Right hindlimb (tissue), 1 donor: ENCODE data around the gene PHKG2.

Experiments used
- DNase-seq: peaks from one replicate; pipeline ENCODE4 v3.0.0-alpha.2; 2018

The PHKG2 gene

GRCh38 chr16:30758988-30759491 lies 10.8 kb downstream of the PHKG2 start:
- DNase-seq, result peak; percentile 32

DNA sequence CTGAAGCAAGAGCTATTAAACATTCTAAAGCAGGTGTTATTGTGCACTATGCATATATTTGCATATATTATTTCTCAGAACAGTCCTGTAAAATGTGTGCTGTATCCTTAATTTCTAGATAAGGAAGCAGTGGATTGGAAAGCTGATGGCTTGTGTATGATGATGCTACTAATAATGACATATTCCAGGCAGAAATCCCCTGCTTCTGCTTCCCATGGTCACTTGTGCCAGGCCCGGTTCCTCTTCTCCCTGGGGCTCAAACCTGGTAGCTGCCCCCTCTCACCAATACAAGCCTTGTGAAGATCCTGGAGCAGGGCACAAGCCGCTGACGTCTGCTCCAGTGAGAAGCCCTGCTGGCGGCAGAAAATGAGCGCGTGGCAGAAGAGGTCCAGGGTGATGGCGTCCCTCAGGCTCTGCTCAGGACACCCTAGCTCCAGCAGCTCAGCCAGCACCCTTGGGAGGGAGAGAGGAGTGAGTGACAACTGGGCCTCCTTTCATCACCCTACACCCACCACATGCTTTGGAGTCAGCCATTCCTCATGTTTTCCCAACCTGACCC lies 11.9 kb downstream of the PHKG2 start:
- DNase-seq, result no peak

- DNase-seq, result no peak
These were observed 12.6 kb downstream of the PHKG2 start for GRCh38 chr16:30760577-30761426.

DNA sequence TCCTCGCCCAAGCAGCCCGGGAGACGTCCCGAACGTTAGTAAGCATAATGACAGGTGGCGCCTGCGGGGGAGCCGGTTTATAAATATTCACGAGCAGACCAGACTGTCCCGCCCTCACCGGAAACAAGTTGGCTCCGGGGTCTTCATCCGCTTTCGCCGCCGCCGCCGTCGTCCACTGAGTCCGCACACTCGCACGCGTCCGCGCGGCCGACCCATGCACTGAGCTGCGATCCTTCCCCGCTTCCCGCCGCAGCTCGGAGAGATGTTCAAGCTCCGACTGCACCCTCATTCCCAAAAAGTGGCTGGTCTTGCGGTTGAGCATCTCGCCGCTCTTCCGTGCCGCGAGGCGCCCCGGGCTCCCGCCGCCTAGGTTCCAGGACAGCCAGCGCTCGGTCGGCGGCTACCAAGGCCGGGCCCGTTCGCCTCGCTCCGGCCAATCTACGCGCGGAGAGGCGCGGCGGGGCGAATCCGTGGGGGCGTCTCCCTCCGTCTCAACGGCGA lies 13.3 kb downstream of the PHKG2 start:
- peak; percentile 56 for DNase-seq

- DNase-seq, result peak; percentile 99
These were observed 14.0 kb downstream of the PHKG2 start, which contains the start of the genes CFAP119 and RNF40 for GRCh38 chr16:30761928-30762902. Gene CFAP119, minus strand, starts transcription at chr16:30762062. Its CDS starts 314 bp downstream, at chr16:30761748. Gene RNF40, plus strand, starts transcription at chr16:30762322. Its CDS starts 224 bp downstream, at chr16:30762546.

GRCh38 chr16:30762991-30763725 lies 14.9 kb downstream of the PHKG2 start:
- DNase-seq, result no peak

- DNase-seq, result no peak
These were observed 15.9 kb downstream of the PHKG2 start for GRCh38 chr16:30764086-30764485.

DNA sequence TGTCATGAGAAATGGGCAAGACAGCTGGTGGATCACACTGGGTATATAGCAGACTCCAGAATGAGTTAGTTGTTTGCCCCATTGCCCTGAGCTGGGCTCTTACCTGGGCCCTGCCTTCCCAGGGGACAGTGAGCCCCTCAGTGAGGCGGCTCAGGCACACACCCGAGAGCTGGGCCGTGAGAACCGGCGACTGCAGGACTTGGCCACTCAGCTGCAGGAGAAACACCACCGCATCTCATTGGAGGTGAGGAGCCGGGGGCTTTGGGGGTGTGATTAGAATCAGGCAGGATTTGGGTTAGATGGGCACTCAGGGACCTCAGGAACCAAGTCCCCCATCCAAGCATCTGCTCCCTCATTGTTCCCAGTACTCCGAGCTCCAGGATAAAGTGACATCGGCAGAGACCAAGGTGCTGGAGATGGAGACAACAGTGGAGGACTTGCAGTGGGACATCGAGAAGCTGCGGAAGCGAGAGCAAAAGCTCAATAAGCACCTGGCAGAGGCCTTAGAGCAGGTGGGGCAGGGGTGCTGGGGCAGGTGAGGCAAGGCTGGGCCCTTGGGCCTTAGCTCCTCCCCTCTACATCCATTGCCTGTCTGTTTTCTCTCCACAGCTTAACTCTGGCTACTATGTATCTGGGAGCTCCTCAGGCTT lies 16.7 kb downstream of the PHKG2 start:
- DNase-seq, result no peak

GRCh38 chr16:30766206-30766932 lies 18.1 kb downstream of the PHKG2 start:
- peak; percentile 16 for DNase-seq

DNA sequence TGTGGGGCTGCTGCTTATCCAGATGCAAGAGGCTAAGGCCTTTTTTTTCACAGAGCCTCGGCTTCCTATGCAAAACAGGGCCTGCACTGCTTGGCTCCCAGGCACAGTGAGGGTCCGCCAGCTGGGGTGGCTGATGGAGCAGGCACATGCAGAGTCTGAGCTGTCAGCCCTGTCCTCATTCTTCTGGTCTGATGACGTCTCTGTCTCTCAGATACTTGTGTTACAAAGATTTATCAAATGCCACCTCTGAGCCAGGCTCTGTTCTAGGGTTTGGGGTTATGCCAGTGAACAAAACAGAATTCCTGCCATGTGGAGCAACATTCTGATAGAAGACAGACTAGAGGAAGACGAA lies 18.7 kb downstream of the PHKG2 start:
- DNase-seq, result no peak

DNA sequence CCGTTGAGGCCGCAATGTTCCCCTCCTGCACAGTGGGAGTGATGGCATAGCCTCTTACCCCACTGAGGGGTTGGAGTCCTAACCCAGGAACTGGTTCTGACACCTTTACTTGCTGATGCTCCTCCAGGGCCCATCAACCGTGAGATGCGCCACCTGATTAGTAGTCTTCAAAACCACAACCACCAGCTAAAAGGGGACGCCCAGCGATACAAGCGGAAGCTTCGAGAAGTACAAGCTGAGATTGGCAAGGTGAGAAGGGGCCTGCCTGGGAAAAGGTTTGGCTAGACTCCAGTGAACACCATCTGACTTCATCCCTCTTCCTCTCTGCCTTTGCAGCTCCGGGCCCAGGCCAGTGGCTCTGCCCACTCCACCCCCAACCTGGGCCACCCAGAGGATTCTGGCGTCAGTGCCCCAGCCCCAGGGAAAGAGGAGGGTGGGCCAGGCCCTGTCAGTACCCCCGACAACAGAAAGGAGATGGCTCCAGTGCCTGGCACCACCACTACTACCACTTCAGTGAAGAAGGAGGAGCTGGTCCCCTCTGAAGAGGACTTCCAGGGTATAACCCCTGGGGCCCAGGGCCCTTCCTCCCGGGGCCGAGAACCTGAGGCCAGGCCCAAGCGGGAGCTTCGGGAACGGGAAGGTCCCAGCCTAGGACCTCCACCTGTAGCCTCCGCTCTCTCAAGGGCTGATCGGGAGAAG lies 19.7 kb downstream of the PHKG2 start:
- DNase-seq, result peak; percentile 16

GRCh38 chr16:30768583-30769181 lies 20.5 kb downstream of the PHKG2 start:
- DNase-seq, result no peak

- no peak for DNase-seq
These were observed 21.3 kb downstream of the PHKG2 start for GRCh38 chr16:30769379-30770089.

- peak; percentile 19 for DNase-seq
These were observed 23.5 kb downstream of the PHKG2 start for GRCh38 chr16:30771726-30772125.

GRCh38 chr16:30773826-30774225 lies 25.6 kb downstream of the PHKG2 start:
- DNase-seq, result no peak

GRCh38 chr16:30774367-30775130 lies 26.3 kb downstream of the PHKG2 start:
- peak; percentile 14 for DNase-seq

GRCh38 chr16:30775131-30775391 lies 26.8 kb downstream of the PHKG2 start:
- no peak for DNase-seq

DNA sequence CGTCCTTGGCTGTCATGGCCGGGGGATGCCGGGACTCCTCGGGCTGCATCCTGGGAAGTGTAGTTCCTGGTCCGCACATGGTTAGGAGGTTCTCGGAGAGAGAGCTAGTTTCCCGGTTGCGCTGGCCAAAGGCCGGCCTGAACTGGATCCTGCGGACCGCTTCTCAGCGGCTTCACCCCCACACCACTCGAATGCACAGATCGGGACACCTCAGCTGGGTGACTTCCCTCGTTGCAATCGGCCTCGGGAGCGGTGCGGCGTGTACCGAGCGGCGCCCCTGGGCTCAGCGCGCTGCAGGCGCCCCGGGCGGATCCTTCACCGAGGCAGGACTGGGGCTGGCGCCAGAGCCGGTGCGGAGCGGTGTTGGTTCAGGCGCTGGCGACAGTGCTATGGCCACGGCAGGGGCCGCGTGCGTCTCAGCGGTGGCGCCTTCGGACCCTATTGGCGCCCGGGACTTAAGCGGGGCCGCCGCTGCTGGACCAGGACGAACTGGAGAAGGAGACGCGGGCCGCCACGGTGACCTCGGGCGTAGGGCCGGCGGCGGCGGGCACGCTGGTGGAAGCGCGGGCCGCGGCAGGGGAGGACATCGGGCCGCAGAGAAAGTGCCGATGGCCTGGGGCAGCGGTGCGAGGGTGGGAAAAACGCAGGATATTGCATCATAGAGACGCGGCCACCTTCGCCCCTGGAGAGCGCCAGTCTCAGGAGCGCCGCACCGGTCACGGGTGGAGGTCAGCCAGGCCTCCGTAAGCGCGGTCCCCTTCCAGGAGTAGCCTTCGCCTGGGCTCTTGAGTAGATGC lies 27.4 kb downstream of the PHKG2 start:
- DNase-seq, result peak; percentile 93
